Lung (tissue), 12 donors: Measurements from ENCODE around the gene PRKCB. TPM values are rescaled to one million over a fixed set of nuclear protein-coding genes. Genes with fewer than 3 reads are reported as not detected.
A peak's percentile ranks its signal among the peaks of the same experiment; 100 is the strongest.

ENCODE experiments used
- ATAC-seq: fragments of 200-7000 bp; cut with Tn5 transposase; one replicate; pipeline ENCODE4 v1.9.1; 2020; ENCODE audit warnings: moderate number of reproducible peaks; ENCODE audit not compliant: insufficient read depth, low FRiP score
- DNase-seq, 3 donors: peaks; one replicate each; pipeline ENCODE4 v3.0.0-alpha.2; 2013 to 2017
- H3K27ac ChIP-seq, 2 donors: one replicate each; pipeline ENCODE4 v1.5.1; 2013; ENCODE audit warnings: mild to moderate bottlenecking in 2 of 2, moderate library complexity in 2 of 2, control low read depth in 1 of 2, inconsistent platforms in 1 of 2, low read depth in 1 of 2, low read length in 1 of 2
- H3K27me3 ChIP-seq, 3 donors: one replicate each; pipeline ENCODE4 v1.5.1; 2013; ENCODE audit warnings: low read length in 2 of 3; ENCODE audit not compliant: control insufficient read depth in 3 of 3, insufficient read depth in 3 of 3
- H3K36me3 ChIP-seq, 4 donors: one replicate each; pipeline ENCODE4 v1.5.1; 2013; ENCODE audit warnings: low read length in 4 of 4, mild to moderate bottlenecking in 1 of 4, moderate library complexity in 1 of 4; ENCODE audit not compliant: control insufficient read depth in 4 of 4, insufficient read depth in 4 of 4
- H3K4me1 ChIP-seq, 5 donors: one replicate each; pipeline ENCODE4 v1.5.1; 2013; ENCODE audit warnings: low read length in 5 of 5, mild to moderate bottlenecking in 2 of 5, moderate library complexity in 1 of 5; ENCODE audit not compliant: control insufficient read depth in 5 of 5, insufficient read depth in 5 of 5
- H3K4me3 ChIP-seq: one replicate; pipeline ENCODE4 v1.5.1; 2013; ENCODE audit warnings: mild to moderate bottlenecking, control low read depth, moderate library complexity
- H3K9ac ChIP-seq, 2 donors: one replicate each; pipeline ENCODE4 v1.5.1; 2013; ENCODE audit warnings: low read length in 2 of 2, control low read depth in 1 of 2; ENCODE audit not compliant: insufficient read depth in 1 of 2
- H3K9me3 ChIP-seq, 4 donors: one replicate each; pipeline ENCODE4 v1.5.1; 2013; ENCODE audit warnings: low read length in 3 of 4, mild to moderate bottlenecking in 1 of 4, moderate library complexity in 1 of 4; ENCODE audit not compliant: control insufficient read depth in 4 of 4, insufficient read depth in 3 of 4
- CTCF ChIP-seq: IDR thresholded peaks from 2 replicates; pipeline ENCODE4 v1.5.1; 2012; ENCODE audit warnings: mild to moderate bottlenecking; ENCODE audit errors: control extremely low read depth, extremely low read depth
- WGBS, 2 donors: extraction: QIAGEN DNeasy Blood & Tissue Kit; methylation state at CpG; one replicate each; pipeline ENCODE4 v1.1.7; 2013; 5-methylcytosine and 5-hydroxymethylcytosine counted together
- polyA plus RNA-seq, 2 donors: library from polyadenylated mRNA; stranded (reverse); fragments of 200-250 nt; gene quantifications; one replicate each; pipeline ENCODE4 v1.2.1, GENCODE V29; 2013
- total RNA-seq, 2 donors: library from RNA; depleted of rRNA in 1 of 2; stranded (reverse); fragments of >200 nt in 1 of 2; gene quantifications; one replicate each; pipeline ENCODE4 v1.2.1, GENCODE V29; 2014 to 2021
- donor health status: control.
- donor health status: control.
- donor health status: Bipolar disorder and iron deficiency.
- donor health status: healthy.
- donor health status: DM: yes; HTN: yes; CAD: no.

Gene PRKCB
- total and polyA plus RNA-seq, 4 donors, result 2.5 to 46.4 (median 21.8) TPM

- Histone ChIP-seq H3K9ac (no peak overlapping the region), H3K4me1 (no peaks in the 10 kb centered on the region), H3K36me3 (peaks cover 0 to 19% (median 5%) of the 10 kb centered on the region in 4 donors), H3K4me3 (no peak overlapping the region), H3K27ac (no peak overlapping the region), H3K9me3 (peaks cover 0 to 3% (median under 1%) of the 10 kb centered on the region in 4 donors), H3K27me3 (no peaks in the 10 kb centered on the region)
- no peak for TF ChIP-seq CTCF
- ATAC-seq (no peak), DNase-seq (no peak)
- 76 to 81% methylated on average over 3 of the region's 3 CpGs for WGBS, 2 donors
Observed at GRCh38 chr16:24062270-24062817, 226.6 kb downstream of the PRKCB start.

GRCh38 chr16:24069036-24069590 is 233.3 kb downstream of the PRKCB start:
- ATAC-seq, result no peak
- 79 to 85% methylated on average over 6 of the region's 6 CpGs for WGBS, 2 donors
- no peak overlapping the region for H3K9ac ChIP-seq
- peaks cover 0 to 8% (median 0%) of the 10 kb centered on the region in 5 donors for H3K4me1 ChIP-seq
- no peaks in the 10 kb centered on the region for H3K36me3 ChIP-seq
- no peak overlapping the region for H3K4me3 ChIP-seq
- no peak for TF ChIP-seq CTCF
- H3K9me3 ChIP-seq, result no peaks in the 10 kb centered on the region
- DNase-seq, result peak in 2 of 3 donors; percentile 32 to 34
- H3K27ac ChIP-seq, result no peak overlapping the region
- no peaks in the 10 kb centered on the region for H3K27me3 ChIP-seq

- H3K9ac ChIP-seq, result no peak overlapping the region
- peak in 1 of 3 donors; percentile 39 for DNase-seq
- ATAC-seq, result no peak
- no peaks in the 10 kb centered on the region for H3K36me3 ChIP-seq
- TF ChIP-seq CTCF, result no peak
- 33 to 53% methylated on average over 1 of the region's 1 CpG for WGBS, 2 donors
- no peaks in the 10 kb centered on the region for H3K9me3 ChIP-seq
- no peaks in the 10 kb centered on the region for H3K27me3 ChIP-seq
- no peak overlapping the region for H3K4me3 ChIP-seq
- no peak overlapping the region for H3K27ac ChIP-seq
- peaks cover 0 to 8% (median 0%) of the 10 kb centered on the region in 5 donors for H3K4me1 ChIP-seq
Observed at GRCh38 chr16:24070851-24071250, 235.1 kb downstream of the PRKCB start.
